ENCODE results near the gene ELP4. TPM values are rescaled to one million over a fixed set of nuclear protein-coding genes. Genes with fewer than 3 reads are reported as not detected.

The ELP4 gene
- total and polyA plus RNA-seq, 8 donors = 15.5 to 26.0 (median 21.9) TPM

DNA sequence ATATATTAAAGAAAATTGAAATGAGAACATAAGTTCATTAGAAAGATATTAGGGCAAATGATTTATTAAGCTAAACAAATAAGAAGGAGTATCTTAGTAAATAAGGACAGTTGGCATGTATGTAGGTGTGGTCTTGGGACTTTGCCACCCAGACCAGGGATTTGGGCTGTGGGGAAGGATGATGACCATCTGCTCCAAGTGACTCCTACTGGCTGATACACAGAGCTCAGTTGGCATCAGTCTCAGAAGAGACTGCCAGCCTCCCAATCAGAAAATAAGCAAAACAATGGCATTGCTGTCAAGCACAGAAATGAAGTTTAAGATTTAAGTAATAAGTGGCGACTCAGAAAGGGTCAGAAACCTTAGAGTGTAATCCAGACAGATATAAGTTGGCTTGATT, 252.1 kb downstream of the ELP4 start:
- no peaks in the 10 kb centered on the region for H3K9me3 ChIP-seq
- peaks cover 4 to 23% of the 10 kb centered on the region in 2 donors for H3K27me3 ChIP-seq
- no peak for DNase-seq
- H3K4me1 ChIP-seq = no peaks in the 10 kb centered on the region
- intact Hi-C loops (cut with DNase I) = no loop called here
- no peak for ATAC-seq
- TF ChIP-seq, protein P1, sequence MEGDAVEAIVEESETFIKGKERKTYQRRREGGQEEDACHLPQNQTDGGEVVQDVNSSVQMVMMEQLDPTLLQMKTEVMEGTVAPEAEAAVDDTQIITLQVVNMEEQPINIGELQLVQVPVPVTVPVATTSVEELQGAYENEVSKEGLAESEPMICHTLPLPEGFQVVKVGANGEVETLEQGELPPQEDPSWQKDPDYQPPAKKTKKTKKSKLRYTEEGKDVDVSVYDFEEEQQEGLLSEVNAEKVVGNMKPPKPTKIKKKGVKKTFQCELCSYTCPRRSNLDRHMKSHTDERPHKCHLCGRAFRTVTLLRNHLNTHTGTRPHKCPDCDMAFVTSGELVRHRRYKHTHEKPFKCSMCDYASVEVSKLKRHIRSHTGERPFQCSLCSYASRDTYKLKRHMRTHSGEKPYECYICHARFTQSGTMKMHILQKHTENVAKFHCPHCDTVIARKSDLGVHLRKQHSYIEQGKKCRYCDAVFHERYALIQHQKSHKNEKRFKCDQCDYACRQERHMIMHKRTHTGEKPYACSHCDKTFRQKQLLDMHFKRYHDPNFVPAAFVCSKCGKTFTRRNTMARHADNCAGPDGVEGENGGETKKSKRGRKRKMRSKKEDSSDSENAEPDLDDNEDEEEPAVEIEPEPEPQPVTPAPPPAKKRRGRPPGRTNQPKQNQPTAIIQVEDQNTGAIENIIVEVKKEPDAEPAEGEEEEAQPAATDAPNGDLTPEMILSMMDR (IDR thresholded peaks at IDR 0.05) = no peak
- H3K27ac ChIP-seq = no peak overlapping the region
- H3K36me3 ChIP-seq = no peaks in the 10 kb centered on the region
- no peak overlapping the region for H3K4me3 ChIP-seq

DNA sequence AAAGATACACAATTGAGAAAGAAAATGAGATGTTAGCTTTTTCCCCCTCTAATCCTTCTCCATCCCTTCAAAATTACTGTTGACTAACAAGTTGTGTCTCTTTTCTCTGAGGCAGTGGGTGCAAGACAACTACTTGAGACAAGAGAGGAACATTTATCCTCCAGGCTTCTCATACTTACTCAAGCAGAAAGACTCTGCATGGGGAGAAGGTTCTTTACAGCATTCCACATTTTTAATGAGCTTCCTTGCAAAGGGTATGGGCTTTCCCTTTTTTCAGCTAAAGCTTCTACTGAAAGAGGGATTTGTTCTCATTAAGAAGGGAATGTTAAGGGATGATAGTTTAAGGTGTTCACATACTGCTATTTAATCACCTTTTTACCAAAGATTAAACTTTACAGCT, 253.7 kb downstream of the ELP4 start:
- Histone ChIP-seq H3K36me3 (no peaks in the 10 kb centered on the region), H3K27me3 (peaks cover 4 to 20% of the 10 kb centered on the region in 2 donors), H3K27ac (no peak overlapping the region), H3K9me3 (no peaks in the 10 kb centered on the region), H3K4me3 (no peak overlapping the region), H3K4me1 (no peaks in the 10 kb centered on the region)
- DNase-seq (no peak), ATAC-seq (no peak)
- TF ChIP-seq, protein P1 (IDR thresholded peaks at IDR 0.05) = no peak
- intact Hi-C loops (cut with DNase I) = no loop called here

DNA sequence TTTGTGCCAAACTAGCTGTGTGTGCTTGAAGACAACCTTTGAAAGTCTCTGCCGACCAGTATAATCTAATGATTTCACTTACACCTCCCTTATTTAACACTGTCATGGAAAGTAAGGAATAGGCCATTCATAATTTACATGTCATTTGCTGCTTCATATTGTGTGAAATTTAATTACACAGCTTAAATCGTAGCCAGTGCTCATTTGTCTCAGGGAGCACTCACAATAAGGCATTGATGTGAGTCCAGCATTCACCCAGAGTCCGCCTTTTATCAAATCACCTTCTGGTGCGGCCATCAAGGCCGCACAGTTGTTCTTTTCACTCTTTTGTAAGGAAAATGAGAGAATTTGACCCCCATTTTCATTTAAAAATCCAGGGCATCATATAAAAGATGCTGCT, 254.7 kb downstream of the ELP4 start:
- no peak overlapping the region for H3K4me3 ChIP-seq
- no peak for DNase-seq
- no peak for ATAC-seq
- no peaks in the 10 kb centered on the region for H3K9me3 ChIP-seq
- no peak overlapping the region for H3K27ac ChIP-seq
- no peaks in the 10 kb centered on the region for H3K4me1 ChIP-seq
- TF ChIP-seq, protein P1 (IDR thresholded peaks at IDR 0.05) = no peak
- intact Hi-C loops (cut with DNase I) = no loop called here
- H3K36me3 ChIP-seq = no peaks in the 10 kb centered on the region
- peaks cover 4 to 10% of the 10 kb centered on the region in 2 donors for H3K27me3 ChIP-seq

DNA sequence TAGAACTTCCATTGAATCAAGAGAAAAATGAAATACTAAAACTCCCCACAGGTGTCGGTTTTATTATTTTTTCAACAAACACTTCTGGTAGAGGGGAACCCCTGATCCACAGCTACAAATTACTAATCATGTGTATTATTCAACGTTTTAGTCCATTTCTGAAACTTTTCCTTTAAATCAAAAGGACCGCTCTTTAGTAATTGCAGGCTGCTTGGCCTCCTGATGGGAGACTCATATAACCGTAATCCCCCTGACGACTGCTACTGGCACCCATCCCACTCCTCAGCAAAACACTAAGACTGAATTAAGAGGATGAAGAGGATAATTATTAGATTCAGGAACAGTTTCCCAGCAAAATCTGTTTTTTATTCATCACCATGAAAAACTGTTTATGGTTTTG, 255.2 kb downstream of the ELP4 start:
- DNase-seq = no peak
- Histone ChIP-seq H3K27me3 (peaks cover 1 to 5% of the 10 kb centered on the region in 2 donors), H3K4me1 (no peaks in the 10 kb centered on the region), H3K36me3 (no peaks in the 10 kb centered on the region), H3K4me3 (no peak overlapping the region), H3K9me3 (no peaks in the 10 kb centered on the region), H3K27ac (no peak overlapping the region)
- ATAC-seq = no peak
- intact Hi-C loops (cut with DNase I) = no loop called here
- TF ChIP-seq, protein P1 (IDR thresholded peaks at IDR 0.05) = no peak

DNA sequence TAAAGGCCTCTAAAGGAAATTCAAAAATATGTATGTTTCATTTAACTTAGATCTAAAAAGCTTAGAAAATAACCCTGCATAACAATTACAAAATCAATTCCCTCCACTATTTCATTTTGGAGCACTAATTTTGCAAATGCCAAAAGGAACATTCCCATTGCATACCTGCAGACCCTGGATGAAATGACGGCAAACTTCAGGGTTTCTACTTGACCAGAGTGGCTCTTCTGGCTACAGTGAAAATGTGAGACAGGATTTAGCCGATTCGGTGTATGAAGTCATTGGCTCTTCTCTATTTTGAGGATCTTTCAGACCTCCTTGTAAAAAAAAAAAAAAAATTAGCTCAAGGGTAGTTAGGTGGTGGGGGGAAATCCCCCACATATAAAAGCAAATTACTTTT, 257.5 kb downstream of the ELP4 start:
- DNase-seq = no peak
- Histone ChIP-seq H3K9me3 (no peaks in the 10 kb centered on the region), H3K36me3 (no peaks in the 10 kb centered on the region), H3K27me3 (no peaks in the 10 kb centered on the region), H3K4me1 (no peaks in the 10 kb centered on the region), H3K27ac (no peak overlapping the region), H3K4me3 (no peak overlapping the region)
- intact Hi-C loops (cut with DNase I) = no loop called here
- TF ChIP-seq, protein P1 (IDR thresholded peaks at IDR 0.05) = no peak
- no peak for ATAC-seq
